Smooth muscle cell of the brain vasculature (primary cell): Measurements from ENCODE around the gene KCNC1.

Experiments
- DNase-seq: peaks from one replicate; pipeline ENCODE4 v3.0.0-alpha.2; 2012; ENCODE audit warnings: low read depth, low spot score

The KCNC1 gene

GRCh38 chr11:17773674-17774073, 39.1 kb downstream of the KCNC1 start:
- DNase-seq, result no peak

DNA sequence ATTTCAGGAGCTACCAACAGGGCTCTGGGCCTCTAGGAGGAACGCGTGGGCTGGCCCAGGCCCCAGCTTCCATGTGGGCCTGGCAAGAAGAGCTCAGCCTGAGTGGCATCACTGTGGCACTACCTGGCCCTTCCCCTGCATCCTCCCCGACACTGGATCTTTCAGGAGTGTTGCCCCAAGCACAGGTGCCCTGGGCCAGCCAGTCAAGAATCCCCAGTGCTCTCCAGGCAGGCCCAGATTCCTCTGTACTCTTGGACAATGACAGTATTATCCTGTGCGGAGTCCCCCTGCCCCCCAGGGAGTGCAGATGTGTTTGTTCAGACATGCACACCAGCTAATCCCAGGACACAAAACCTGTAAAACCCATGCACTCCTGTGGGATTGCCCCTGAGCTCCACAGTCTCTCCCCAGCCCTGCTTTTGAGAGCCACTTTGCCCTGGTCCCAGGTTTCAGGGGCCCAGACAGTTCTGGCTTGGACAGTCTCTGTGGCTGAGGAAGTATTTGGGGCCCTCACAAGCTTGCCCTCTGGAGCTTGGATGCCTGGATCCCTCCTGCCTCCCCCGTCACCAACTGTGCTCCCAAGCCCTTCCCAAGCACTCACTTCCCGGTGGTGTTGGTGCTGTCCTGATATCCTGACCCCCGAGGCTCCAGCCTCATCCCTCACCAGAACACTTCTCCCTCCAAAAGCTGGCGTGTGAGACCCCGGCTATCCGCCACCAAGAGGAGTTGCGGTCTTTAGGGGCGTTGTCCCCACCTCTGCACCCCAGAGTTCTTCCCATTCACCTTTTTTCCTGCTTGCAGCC, 39.9 kb downstream of the KCNC1 start:
- no peak for DNase-seq

GRCh38 chr11:17775035-17775348, 40.4 kb downstream of the KCNC1 start:
- DNase-seq, result no peak

DNA sequence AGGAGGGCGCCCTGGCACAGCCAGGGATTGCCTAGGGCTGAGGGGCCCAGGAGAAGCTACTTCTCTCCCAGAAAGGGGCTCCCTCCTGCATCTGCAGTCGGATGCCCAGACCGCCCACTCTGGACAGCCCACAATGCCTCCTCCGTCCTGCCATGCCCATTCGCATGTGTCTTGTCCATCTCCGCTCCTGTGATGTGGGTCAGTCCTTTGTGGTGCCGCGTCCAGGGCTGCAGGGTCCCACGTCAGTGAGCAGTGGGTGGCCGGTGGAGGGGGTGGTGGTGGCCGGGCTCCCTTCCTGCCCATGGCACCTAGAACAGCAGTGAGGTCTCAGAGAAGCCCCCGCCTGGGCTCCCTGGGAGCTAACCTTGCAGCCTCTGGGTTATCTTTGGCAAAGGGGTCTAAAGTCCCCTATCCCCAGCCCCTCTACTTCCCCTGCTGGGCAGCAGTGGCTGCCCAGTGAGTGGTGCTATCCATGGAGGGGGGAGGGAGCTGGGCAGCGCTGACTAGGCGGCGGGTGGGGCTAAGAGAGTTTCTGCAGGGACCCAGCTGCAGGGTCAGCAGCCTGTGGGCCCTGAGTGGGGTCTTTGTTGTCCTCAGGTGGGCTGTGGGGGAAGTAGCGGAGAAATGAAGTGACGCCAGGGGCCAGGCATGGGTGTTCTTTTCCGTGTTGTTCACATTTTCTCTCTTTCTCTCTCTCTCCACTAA, 41.1 kb downstream of the KCNC1 start:
- no peak for DNase-seq

DNA sequence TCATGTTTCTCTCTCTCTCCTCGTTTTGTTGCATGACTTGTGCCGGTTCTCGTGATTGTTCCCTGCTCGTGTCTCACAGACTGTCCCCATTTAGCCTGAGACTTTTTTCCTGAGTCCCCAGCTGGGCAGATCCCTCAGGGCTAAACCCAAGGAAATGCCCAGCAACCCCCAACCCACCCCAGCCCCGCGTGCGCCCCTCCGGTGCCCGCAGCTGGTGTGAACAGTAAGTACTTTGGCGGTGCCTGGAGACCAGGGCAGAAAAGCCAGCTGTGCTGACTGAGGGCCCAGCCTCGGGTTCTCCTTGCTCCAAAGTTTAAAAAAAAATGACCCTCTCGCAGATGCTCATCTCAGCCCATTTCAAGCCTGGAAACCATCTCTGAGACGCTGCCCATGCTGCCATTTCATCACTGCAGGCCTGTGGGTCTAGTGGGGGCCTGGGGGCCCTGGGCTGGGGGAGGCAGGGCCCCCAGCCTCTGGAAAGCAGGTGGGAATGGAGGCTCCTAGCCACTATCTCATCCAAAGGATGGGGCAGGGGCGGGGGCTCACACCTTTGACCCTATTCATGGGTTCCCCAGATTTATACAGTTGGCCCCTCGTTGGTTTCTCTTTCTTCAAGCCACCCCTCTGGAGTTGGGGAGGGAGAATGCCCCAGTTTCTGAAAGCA, 41.8 kb downstream of the KCNC1 start:
- DNase-seq, result no peak

DNA sequence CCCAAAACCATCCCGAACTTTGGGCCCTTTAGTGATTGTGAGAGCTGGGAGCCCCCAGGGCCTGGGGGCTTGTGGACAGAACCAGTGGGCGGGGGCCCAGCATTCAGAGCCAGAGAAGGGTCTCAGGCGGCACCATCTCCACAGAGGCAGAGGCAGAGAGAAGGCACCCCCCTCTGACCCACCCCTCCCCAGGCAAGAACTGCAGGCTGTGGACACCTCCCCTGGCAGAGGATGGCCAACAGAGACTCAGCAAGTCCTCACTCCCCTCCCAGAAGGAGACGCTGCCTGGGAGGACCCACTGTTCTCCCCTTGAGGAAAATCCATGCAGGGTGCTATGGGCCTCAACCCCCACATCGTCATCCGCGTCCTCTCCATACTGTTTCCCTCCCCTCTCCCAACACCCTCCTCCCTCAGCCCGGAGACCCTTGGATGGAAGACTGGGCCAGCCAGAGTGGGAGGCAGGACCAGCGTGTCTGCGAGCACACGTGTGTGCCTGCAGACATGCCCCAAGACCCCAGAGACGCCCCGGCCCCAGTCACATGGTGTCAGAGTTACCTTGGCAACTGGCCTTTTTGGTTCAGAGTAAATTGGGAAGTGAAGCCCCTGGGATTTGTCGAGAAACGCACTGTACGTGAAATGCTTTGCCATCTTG, 42.6 kb downstream of the KCNC1 start:
- DNase-seq, result no peak

- DNase-seq, result no peak
These were observed 43.1 kb downstream of the KCNC1 start for GRCh38 chr11:17777738-17778091.

GRCh38 chr11:17778352-17778751, 43.8 kb downstream of the KCNC1 start:
- DNase-seq, result no peak

- DNase-seq, result no peak
These were observed 44.6 kb downstream of the KCNC1 start for GRCh38 chr11:17778956-17779860.

DNA sequence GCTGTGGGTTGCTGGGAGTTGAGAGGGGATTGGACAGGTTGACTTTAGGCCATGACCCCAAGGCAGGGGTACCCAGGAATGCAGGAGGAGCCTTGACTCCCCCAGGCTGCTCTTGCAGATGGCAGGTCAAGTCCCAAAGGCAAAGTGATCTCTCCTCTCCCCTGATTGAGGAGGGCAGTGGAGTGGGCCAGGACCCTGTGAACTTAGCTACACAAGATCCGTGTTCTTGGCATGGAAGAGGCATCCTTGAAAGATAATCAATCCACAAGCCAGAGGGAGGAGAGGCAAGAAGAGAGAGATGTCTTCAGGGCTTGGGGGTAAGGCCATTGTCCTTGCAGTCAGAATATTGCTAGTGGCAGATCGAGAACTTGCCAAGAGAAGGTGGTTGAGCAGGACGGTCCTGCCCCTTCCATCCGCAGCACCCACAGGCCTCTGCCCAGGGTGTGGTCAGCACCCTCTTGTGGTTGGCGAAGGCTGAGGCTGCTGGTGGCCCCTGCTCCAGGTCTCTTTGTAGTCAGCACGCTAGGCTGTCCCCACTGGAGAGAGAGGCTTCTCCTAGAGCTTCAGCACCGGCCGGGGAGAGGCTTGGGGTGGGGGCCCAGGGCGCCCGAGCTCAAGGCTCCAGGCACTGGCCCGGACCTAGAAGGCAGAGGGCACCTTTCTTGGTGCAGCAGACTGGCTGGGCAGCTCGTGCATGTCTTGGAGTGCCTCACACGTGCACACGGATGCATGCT, 45.4 kb downstream of the KCNC1 start:
- no peak for DNase-seq

DNA sequence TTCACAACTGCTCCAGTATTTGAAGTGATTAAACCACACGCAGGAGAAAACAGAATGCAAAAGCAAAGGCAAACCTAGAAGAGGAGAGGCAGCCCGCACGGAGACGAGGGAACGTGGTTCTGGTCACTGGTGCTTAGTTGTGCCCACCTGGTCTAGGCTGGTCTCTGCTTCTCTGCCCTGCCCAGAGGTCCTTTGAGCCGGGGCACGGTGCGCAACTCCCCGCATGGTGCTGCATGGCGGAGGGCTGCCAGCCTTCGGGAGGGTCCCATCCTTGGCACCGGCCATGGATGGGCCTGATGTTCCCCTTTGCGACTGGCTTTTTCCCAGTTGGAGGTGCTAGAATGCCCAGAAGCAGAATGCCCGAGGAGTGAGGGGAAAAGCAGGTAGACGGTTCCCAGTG, 46.1 kb downstream of the KCNC1 start:
- DNase-seq, result no peak

- DNase-seq, result no peak
These were observed 46.6 kb downstream of the KCNC1 start for GRCh38 chr11:17781221-17781620.

GRCh38 chr11:17781626-17782025, 47.0 kb downstream of the KCNC1 start:
- DNase-seq, result no peak

DNA sequence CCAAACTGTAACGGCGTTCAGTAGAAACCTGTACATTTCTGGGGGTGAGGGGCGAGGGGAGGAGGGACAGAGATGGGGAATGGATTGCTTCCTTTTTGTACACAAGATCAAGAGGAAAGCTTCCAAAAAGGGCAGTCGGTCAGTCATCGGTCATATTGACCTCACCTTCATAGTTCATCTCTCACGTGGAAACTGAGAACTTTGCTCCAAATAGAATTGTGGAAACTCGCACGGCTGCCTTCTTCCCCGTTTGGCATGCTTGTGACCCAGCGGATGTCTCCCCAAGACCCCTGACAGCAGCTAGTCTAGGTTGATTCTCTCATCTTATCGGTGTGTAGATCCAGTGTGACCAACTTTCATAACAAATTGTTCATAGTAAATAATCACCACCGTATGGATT, 47.6 kb downstream of the KCNC1 start:
- no peak for DNase-seq

DNA sequence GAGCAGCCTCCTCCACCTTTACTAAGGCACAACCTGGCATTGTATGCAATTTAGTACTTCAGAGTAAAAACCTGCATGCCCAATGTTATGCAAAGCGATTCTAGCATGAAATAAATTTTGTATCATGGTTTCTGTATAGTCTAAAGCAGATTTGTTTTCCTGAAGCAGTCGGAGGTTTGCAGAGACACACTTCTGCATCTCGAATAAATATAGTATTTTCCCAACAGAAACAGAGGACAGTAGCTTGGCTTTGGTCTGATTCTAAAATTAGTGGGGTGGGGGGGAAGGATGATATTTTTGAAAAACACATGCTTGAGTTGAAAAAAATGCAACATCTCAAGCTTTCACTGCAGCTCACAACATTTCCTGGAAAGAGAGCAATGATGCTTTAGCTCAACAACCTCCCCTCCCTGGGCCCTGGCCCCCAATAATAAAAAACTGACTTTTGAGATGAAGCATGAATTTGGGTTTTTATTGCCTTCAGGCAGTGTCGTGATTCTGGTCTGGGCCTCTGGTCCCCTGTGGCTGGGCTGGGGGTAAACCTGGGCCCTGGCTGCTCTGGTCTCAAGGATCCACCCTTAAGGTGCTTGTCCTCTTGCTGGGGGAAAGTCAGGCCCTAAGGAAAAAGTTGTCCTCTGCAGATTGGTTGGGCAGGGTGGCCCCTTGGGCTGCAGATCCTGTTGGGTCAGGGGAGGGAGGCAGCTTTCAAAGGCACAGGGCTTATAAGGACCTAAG, 48.2 kb downstream of the KCNC1 start:
- no peak for DNase-seq

DNA sequence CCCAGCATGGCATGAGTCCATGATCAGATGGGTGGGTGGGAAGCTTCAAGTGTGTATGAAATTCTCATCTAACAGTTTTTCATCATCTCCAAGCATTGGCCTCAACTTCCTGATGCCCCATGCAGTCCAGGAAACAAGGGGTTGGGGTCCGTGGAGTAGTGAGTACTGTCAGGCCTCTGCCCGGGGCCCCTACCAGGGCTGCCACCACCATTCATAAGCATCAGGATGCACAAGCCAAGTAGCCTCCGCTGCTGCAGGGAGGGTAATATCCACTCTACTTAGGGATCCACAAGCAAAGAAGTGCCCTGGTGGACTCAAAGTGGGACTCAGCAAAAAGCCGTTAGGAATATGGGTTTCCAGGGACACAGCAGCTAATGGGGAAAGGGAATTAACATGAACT, 49.3 kb downstream of the KCNC1 start:
- no peak for DNase-seq

- DNase-seq, result peak; percentile 46
These were observed 52.4 kb downstream of the KCNC1 start for GRCh38 chr11:17786824-17787525.

- DNase-seq, result no peak
These were observed 53.5 kb downstream of the KCNC1 start for GRCh38 chr11:17788084-17788483.

DNA sequence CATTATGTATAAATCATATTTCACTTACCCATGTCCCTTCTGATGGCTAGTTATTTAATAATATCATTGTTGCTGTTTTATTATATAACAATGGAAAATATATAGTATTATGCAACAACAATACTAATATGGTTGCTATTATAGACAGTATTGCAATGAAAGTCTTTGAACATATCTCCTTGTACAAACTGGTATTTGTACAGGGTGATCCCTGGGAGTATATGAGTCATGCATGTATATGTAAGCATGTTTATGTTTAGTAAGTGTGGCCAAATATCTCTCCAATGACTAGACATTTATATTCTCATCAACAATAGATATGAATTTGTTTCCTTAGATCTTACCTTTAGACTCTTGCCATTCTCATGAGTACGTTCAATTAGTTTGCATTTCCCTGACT, 55.9 kb downstream of the KCNC1 start:
- peak; percentile 24 for DNase-seq
